ENCODE measurements around the gene CNGA1. TPM values are rescaled to one million over a fixed set of nuclear protein-coding genes. Genes with fewer than 3 reads are reported as not detected.

Gene CNGA1
- total RNA-seq, 2 donors from 2014 or later, result 1.6 to 5.7 TPM

GRCh38 chr4:48051078-48051477 lies 34.6 kb upstream of the CNGA1 start:
- Histone ChIP-seq H3K27ac (no peak overlapping the region), H3K4me3 (no peak overlapping the region), H3K27me3 (replicated peaks; ENCODE audit: insufficient read depth) (no peaks in the 10 kb centered on the region), H3K4me1 (replicated peaks) (no peaks in the 10 kb centered on the region), H3K36me3 (no peaks in the 10 kb centered on the region), H3K9me3 (no peaks in the 10 kb centered on the region)
- intact Hi-C loops (cut with DNase I), result no loop called here
- 100% methylated on average over 1 of the region's 1 CpG for WGBS
- TF ChIP-seq CTCF (IDR thresholded peaks at IDR 0.05) (no peak), POLR2A (IDR thresholded peaks at IDR 0.05) (no peak), POLR2AphosphoS5 (IDR thresholded peaks at IDR 0.05) (no peak)
- DNase-seq (ENCODE audit: low spot score), result no peak

- no peak for TF ChIP-seq POLR2AphosphoS5 (IDR thresholded peaks at IDR 0.05)
- no peak for TF ChIP-seq POLR2A (IDR thresholded peaks at IDR 0.05)
- TF ChIP-seq CTCF (IDR thresholded peaks at IDR 0.05), result no peak
- Histone ChIP-seq H3K9me3 (no peaks in the 10 kb centered on the region), H3K36me3 (no peaks in the 10 kb centered on the region), H3K27me3 (replicated peaks; ENCODE audit: insufficient read depth) (no peaks in the 10 kb centered on the region), H3K4me1 (replicated peaks) (no peaks in the 10 kb centered on the region), H3K4me3 (no peak overlapping the region), H3K27ac (no peak overlapping the region)
- DNase-seq (ENCODE audit: low spot score), result no peak
- intact Hi-C loops (cut with DNase I), result no loop called here
- 85% methylated on average over 8 of the region's 8 CpGs for WGBS
Measured at GRCh38 chr4:48049483-48049882, 33.0 kb upstream of the CNGA1 start.

GRCh38 chr4:48047896-48048295 lies 31.4 kb upstream of the CNGA1 start:
- H3K27ac ChIP-seq, result no peak overlapping the region
- WGBS, result 65% methylated on average over 1 of the region's 1 CpG
- no peaks in the 10 kb centered on the region for H3K36me3 ChIP-seq
- intact Hi-C loops (cut with DNase I), result no loop called here
- no peak for DNase-seq (ENCODE audit: low spot score)
- no peaks in the 10 kb centered on the region for H3K4me1 ChIP-seq (replicated peaks)
- TF ChIP-seq POLR2AphosphoS5 (IDR thresholded peaks at IDR 0.05) (no peak), POLR2A (IDR thresholded peaks at IDR 0.05) (no peak), CTCF (IDR thresholded peaks at IDR 0.05) (no peak)
- H3K4me3 ChIP-seq, result no peak overlapping the region
- H3K9me3 ChIP-seq, result no peaks in the 10 kb centered on the region
- no peaks in the 10 kb centered on the region for H3K27me3 ChIP-seq (replicated peaks; ENCODE audit: insufficient read depth)

- Histone ChIP-seq H3K4me1 (replicated peaks) (no peaks in the 10 kb centered on the region), H3K4me3 (no peak overlapping the region), H3K27ac (no peak overlapping the region), H3K36me3 (no peaks in the 10 kb centered on the region), H3K9me3 (no peaks in the 10 kb centered on the region), H3K27me3 (replicated peaks; ENCODE audit: insufficient read depth) (no peaks in the 10 kb centered on the region)
- WGBS, result 47% methylated on average over 3 of the region's 3 CpGs
- DNase-seq (ENCODE audit: low spot score), result no peak
- TF ChIP-seq POLR2AphosphoS5 (IDR thresholded peaks at IDR 0.05), result no peak
- TF ChIP-seq CTCF (IDR thresholded peaks at IDR 0.05), result no peak
- TF ChIP-seq POLR2A (IDR thresholded peaks at IDR 0.05), result no peak
- intact Hi-C loops (cut with DNase I), result no loop called here
Measured at GRCh38 chr4:48047421-48047844, 31.0 kb upstream of the CNGA1 start.

- Histone ChIP-seq H3K4me1 (replicated peaks) (no peaks in the 10 kb centered on the region), H3K36me3 (no peaks in the 10 kb centered on the region), H3K9me3 (no peaks in the 10 kb centered on the region), H3K27me3 (replicated peaks; ENCODE audit: insufficient read depth) (no peaks in the 10 kb centered on the region), H3K27ac (no peak overlapping the region), H3K4me3 (no peak overlapping the region)
- peak; percentile 17 for DNase-seq (ENCODE audit: low spot score)
- TF ChIP-seq POLR2AphosphoS5 (IDR thresholded peaks at IDR 0.05), result no peak
- TF ChIP-seq POLR2A (IDR thresholded peaks at IDR 0.05), result no peak
- TF ChIP-seq CTCF (IDR thresholded peaks at IDR 0.05), result no peak
- 37% methylated on average over 3 of the region's 3 CpGs for WGBS
- intact Hi-C loops (cut with DNase I), result no loop called here
Measured at GRCh38 chr4:48046059-48046458, 29.6 kb upstream of the CNGA1 start.

Measured in prostate gland (tissue), 2 donors.